ENCODE results near the gene MTPN. TPM values are rescaled to one million over a fixed set of nuclear protein-coding genes. Genes with fewer than 3 reads are reported as not detected.

MTPN gene
- polyA plus RNA-seq, 1 experiment, result 260 TPM

DNA sequence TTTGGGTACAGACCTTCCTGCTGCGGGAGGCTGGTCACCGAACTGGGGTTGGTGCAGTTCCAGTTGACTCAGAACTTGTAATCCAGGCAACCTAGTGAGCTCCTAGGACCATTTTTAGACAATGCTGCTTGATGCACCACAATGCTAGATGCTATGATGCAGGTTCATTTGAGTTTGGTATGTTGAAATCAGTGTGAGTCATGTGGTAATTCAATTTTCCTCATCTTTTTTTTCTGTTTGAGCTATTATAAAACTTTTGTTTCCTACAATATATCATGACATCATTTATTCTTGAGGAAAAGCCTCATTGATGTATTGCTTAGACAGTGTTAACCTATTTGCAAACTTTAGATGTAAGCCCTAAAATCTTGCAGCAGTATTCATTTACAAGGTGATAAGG, 40.9 kb upstream of the MTPN start:
- ChIA-PET POLR2A (no interaction called here), CTCF (no interaction called here)
- TF ChIP-seq, protein P1, sequence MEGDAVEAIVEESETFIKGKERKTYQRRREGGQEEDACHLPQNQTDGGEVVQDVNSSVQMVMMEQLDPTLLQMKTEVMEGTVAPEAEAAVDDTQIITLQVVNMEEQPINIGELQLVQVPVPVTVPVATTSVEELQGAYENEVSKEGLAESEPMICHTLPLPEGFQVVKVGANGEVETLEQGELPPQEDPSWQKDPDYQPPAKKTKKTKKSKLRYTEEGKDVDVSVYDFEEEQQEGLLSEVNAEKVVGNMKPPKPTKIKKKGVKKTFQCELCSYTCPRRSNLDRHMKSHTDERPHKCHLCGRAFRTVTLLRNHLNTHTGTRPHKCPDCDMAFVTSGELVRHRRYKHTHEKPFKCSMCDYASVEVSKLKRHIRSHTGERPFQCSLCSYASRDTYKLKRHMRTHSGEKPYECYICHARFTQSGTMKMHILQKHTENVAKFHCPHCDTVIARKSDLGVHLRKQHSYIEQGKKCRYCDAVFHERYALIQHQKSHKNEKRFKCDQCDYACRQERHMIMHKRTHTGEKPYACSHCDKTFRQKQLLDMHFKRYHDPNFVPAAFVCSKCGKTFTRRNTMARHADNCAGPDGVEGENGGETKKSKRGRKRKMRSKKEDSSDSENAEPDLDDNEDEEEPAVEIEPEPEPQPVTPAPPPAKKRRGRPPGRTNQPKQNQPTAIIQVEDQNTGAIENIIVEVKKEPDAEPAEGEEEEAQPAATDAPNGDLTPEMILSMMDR (IDR thresholded peaks at IDR 0.05; ENCODE audit: low read depth, low read length), result no peak
- Histone ChIP-seq H3K9me3 (ENCODE audit: control insufficient read depth, insufficient read depth, low read length) (no peaks in the 10 kb centered on the region), H3K27me3 (ENCODE audit: control insufficient read depth, insufficient read depth, low read length) (no peaks in the 10 kb centered on the region), H3K27ac (ENCODE audit: low read depth, low read length) (no peak overlapping the region), H3K4me3 (ENCODE audit: low read depth, low read length) (no peak overlapping the region)
- no peak for DNase-seq (ENCODE audit: low read depth, low spot score)

DNA sequence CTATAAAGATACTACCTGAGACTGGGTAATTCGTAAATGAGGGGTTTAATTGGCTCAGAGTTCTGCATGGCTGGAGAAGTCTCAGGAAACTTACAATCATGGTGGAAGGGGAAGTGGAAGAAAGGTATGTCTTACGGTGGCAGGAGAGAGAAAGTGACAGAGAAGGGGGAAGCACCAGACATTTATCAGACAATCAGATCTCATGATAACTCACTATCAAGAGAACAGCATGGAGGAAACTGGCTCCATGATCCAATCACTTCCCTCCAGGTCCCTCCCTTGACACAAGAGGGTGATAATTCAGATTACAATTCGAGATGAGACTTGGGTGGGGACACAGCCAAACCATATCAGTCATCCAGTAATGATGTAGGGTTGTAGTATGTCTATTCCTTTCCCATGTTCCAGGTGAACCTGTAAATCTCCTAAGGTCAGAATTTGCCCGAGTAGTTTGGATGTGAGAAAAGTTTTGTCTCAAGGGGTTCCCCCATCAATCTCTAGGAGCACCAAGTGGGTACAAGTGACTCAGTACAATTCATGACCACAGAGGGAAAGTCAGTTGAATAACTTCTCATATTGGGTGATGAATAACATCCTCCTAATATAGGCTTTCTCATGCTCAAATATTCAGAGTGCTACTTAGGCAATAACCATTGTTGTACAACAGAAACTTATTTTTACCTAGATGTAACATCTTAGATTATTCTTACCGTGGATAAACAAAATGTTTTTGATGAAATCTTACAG, 39.7 kb upstream of the MTPN start:
- Histone ChIP-seq H3K27me3 (ENCODE audit: control insufficient read depth, insufficient read depth, low read length) (no peaks in the 10 kb centered on the region), H3K4me3 (ENCODE audit: low read depth, low read length) (no peak overlapping the region), H3K9me3 (ENCODE audit: control insufficient read depth, insufficient read depth, low read length) (no peaks in the 10 kb centered on the region), H3K27ac (ENCODE audit: low read depth, low read length) (no peak overlapping the region)
- CTCF ChIA-PET, result interaction anchor here (1.0 to 4.0 kb wide), 2 partner anchors 216 to 344 kb away, joined by 3 to 31 read pairs; no protein-coding TSS in a partner anchor
- POLR2A ChIA-PET, result no interaction called here
- TF ChIP-seq, protein P1 (IDR thresholded peaks at IDR 0.05; ENCODE audit: low read depth, low read length), result no peak
- no peak for DNase-seq (ENCODE audit: low read depth, low spot score)

DNA sequence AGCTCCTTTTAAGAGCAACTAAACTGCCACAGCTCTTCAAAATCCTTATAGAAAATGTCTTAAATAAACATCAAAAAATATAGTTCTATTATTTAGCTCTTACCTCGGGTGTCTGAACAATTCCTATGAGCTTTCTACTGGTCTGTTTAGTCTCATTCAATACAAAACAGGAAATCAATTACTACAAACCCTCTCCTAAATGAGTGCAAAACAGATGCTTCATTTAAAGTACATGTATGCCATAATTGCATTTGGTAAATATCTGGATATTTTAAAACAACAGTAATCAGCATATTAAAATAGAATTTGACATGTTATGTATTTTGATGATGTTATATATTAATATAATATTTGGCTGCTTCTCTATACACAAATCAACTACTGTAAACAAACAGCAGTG, 38.5 kb upstream of the MTPN start:
- Histone ChIP-seq H3K4me3 (ENCODE audit: low read depth, low read length) (no peak overlapping the region), H3K27ac (ENCODE audit: low read depth, low read length) (no peak overlapping the region), H3K27me3 (ENCODE audit: control insufficient read depth, insufficient read depth, low read length) (no peaks in the 10 kb centered on the region), H3K9me3 (ENCODE audit: control insufficient read depth, insufficient read depth, low read length) (no peaks in the 10 kb centered on the region)
- POLR2A ChIA-PET, result no interaction called here
- CTCF ChIA-PET, result interaction anchor here (1.0 to 4.0 kb wide), 2 partner anchors 215 to 343 kb away, joined by 3 to 31 read pairs; no protein-coding TSS in a partner anchor
- TF ChIP-seq, protein P1 (IDR thresholded peaks at IDR 0.05; ENCODE audit: low read depth, low read length), result no peak
- no peak for DNase-seq (ENCODE audit: low read depth, low spot score)

DNA sequence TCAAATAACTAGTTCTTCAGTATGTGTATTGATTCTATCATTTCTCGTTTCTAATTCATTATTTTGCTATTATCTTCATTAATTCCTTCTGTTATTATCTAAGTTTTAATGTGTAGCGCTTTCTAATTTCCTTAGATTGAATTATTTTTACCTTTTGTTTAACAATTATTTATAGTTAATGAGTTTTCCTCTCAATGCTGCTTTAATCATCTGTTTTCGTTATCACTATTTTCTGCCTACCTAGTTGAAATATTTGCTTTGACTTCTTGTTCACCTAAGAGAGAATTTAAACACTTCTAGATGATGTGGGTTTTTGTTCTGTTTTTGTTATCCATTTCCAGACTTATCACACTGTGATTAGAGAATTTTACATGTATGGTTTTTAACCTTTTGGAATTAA, 37.5 kb upstream of the MTPN start:
- TF ChIP-seq, protein P1 (IDR thresholded peaks at IDR 0.05; ENCODE audit: low read depth, low read length), result no peak
- no peaks in the 10 kb centered on the region for H3K9me3 ChIP-seq (ENCODE audit: control insufficient read depth, insufficient read depth, low read length)
- ChIA-PET CTCF (interaction anchor here (4.0 kb wide), 1 partner anchor 214 kb away, joined by 31 read pairs; no protein-coding TSS in a partner anchor), POLR2A (no interaction called here)
- no peak overlapping the region for H3K4me3 ChIP-seq (ENCODE audit: low read depth, low read length)
- no peaks in the 10 kb centered on the region for H3K27me3 ChIP-seq (ENCODE audit: control insufficient read depth, insufficient read depth, low read length)
- DNase-seq (ENCODE audit: low read depth, low spot score), result no peak
- H3K27ac ChIP-seq (ENCODE audit: low read depth, low read length), result no peak overlapping the region

DNA sequence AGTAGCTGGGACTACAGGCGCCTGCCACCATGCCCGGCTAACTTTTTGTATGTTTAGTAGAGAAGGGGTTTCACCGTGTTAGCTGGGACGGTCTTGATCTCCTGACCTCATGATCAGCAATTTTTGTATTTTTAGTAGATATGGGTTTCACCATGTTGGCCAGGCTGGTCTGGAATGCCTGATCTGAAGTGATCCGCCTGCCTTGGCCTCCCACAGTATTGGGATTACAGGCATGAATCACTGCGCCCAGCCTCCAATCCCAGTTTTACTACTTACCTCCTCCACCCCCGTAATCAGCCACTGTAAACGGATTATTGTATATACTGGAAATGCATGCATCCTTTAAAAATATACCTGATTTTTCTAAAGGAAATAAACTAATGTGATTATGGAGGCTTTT, 35.1 kb upstream of the MTPN start:
- Histone ChIP-seq H3K27ac (ENCODE audit: low read depth, low read length) (no peak overlapping the region), H3K9me3 (ENCODE audit: control insufficient read depth, insufficient read depth, low read length) (no peaks in the 10 kb centered on the region), H3K4me3 (ENCODE audit: low read depth, low read length) (no peak overlapping the region), H3K27me3 (ENCODE audit: control insufficient read depth, insufficient read depth, low read length) (no peaks in the 10 kb centered on the region)
- TF ChIP-seq, protein P1 (IDR thresholded peaks at IDR 0.05; ENCODE audit: low read depth, low read length), result no peak
- POLR2A ChIA-PET, result no interaction called here
- CTCF ChIA-PET, result interaction anchor here (8.5 kb wide), 1 partner anchor 213 kb away, joined by 175 read pairs; no protein-coding TSS in a partner anchor
- no peak for DNase-seq (ENCODE audit: low read depth, low spot score)
